HepG2 (cell line): ENCODE data around the gene LIPC. TPM values are rescaled to one million over a fixed set of nuclear protein-coding genes. Genes with fewer than 3 reads are reported as not detected.
A peak's percentile ranks its signal among the peaks of the same experiment; 100 is the strongest.

Source experiments
- ATAC-seq: fragments of 200-7000 bp; cut with Tn5 transposase; 3 replicates; pipeline ENCODE4 v1.9.1; 2020; ENCODE audit warnings: mild to moderate bottlenecking, moderate library complexity
- BruUV-seq: library from RNA; stranded (reverse); fragments of 400-500 nt; replicated peaks from 2 replicates; lab custom pipeline; 2021; lab: Mats Ljungman, UMichigan
- CTCF ChIA-PET: fragments of 300-600 bp; formaldehyde crosslinking; extraction: SDS; loops from one replicate; lab custom pipeline; 2021; ENCODE audit warnings: low total read pairs, inconsistent platforms, low intra/inter-chr PET ratio; lab: Yijun Ruan, JAX
- POLR2A ChIA-PET: fragments of 350-600 bp; sonication (Branson Sonifier 250); formaldehyde crosslinking; loops from one replicate; lab custom pipeline; 2020; ENCODE audit warnings: antibody characterized with exemption, inconsistent platforms; lab: Yijun Ruan, JAX
- DNase-seq: peaks from one replicate; pipeline ENCODE4 v3.0.0-alpha.2; 2015; ENCODE audit warnings: low spot score
- FAIRE-seq: peaks from 3 replicates; lab custom pipeline; 2011; peaks lifted over from hg19 to GRCh38; lab: Jason Lieb, UNC
- H2AFZ ChIP-seq: one replicate; pipeline ENCODE4 v1.6.1; 2011; ENCODE audit warnings: low read length, inconsistent platforms
- H3K27ac ChIP-seq: fragments of 300-600 bp; 3 replicates; pipeline ENCODE4 v1.8.0; 2011; ENCODE audit warnings: mixed run types, mild to moderate bottlenecking, mixed read lengths, low read length, inconsistent platforms; ENCODE audit not compliant: insufficient read depth; ENCODE audit errors: extremely low read length
- H3K27me3 ChIP-seq, 2 experiments: fragments of 200-600 bp in 1 of 2; 2 replicates in 1 of 2; 3 replicates in 1 of 2; pipeline versions ENCODE4 v1.6.0 to v1.8.0; 2011; ENCODE audit warnings: low read length in 2 of 2, mild to moderate bottlenecking in 2 of 2, moderate library complexity in 2 of 2, inconsistent platforms in 1 of 2; ENCODE audit not compliant: insufficient read depth in 2 of 2, control insufficient read depth in 1 of 2
- H3K36me3 ChIP-seq, 2 experiments: fragments of 200-600 bp in 1 of 2; replicated peaks in 1 of 2; 2 replicates in 1 of 2; 3 replicates in 1 of 2; pipeline versions ENCODE4 v1.5.1 to v1.8.0; 2011; ENCODE audit warnings: low read length in 2 of 2, inconsistent platforms in 1 of 2; ENCODE audit not compliant: insufficient read depth in 2 of 2, control insufficient read depth in 1 of 2
- H3K4me1 ChIP-seq: 2 replicates; pipeline ENCODE4 v1.5.1; 2012; ENCODE audit warnings: low read length, inconsistent platforms; ENCODE audit not compliant: insufficient read depth
- H3K4me2 ChIP-seq: 2 replicates; pipeline ENCODE4 v1.6.0; 2011; ENCODE audit warnings: low read depth, low read length, inconsistent platforms
- H3K4me3 ChIP-seq, 3 experiments: fragments of 200-600 bp in 1 of 3; sonication (generic), shearing (Covaris generic) in 1 of 3; replicated peaks in 1 of 3; 2 replicates each; pipeline ENCODE4 v1.5.1; 2011 to 2016; ENCODE audit warnings: low read length in 3 of 3, inconsistent platforms in 2 of 3, low read depth in 2 of 3, mild to moderate bottlenecking in 2 of 3, control low read depth in 1 of 3, mixed read lengths in 1 of 3; ENCODE audit not compliant: insufficient read depth in 1 of 3
- H3K79me2 ChIP-seq: one replicate; pipeline ENCODE4 v1.6.1; 2011; ENCODE audit warnings: low read length, inconsistent platforms; ENCODE audit not compliant: insufficient read depth
- H3K9ac ChIP-seq: 2 replicates; pipeline ENCODE4 v1.6.0; 2011; ENCODE audit warnings: mild to moderate bottlenecking, low read depth, low read length, inconsistent platforms; ENCODE audit not compliant: insufficient read depth
- H3K9me3 ChIP-seq: 2 replicates; pipeline ENCODE4 v1.5.1; 2012; ENCODE audit warnings: mild to moderate bottlenecking, low read length
- H4K20me1 ChIP-seq: 2 replicates; pipeline ENCODE4 v1.6.0; 2011; ENCODE audit warnings: inconsistent platforms, mild to moderate bottlenecking, low read length, moderate library complexity; ENCODE audit not compliant: insufficient read depth
- ELF3 ChIP-seq: IDR thresholded peaks from 2 replicates; pipeline ENCODE4 v1.6.1; 2016; ENCODE audit warnings: missing genetic modification reagents, missing compliant biosample characterization
- FOSL2 ChIP-seq: sonication (generic); formaldehyde crosslinking; IDR thresholded peaks from 2 replicates; pipeline ENCODE4 v1.4.0; 2020; ENCODE audit warnings: missing genetic modification reagents
- MLXIP ChIP-seq: sonication (generic); formaldehyde crosslinking; IDR thresholded peaks from 2 replicates; pipeline ENCODE4 v1.9.0; 2021; ENCODE audit warnings: missing genetic modification reagents, borderline replicate concordance
- PHF8 ChIP-seq: sonication (generic); formaldehyde crosslinking; IDR thresholded peaks from 2 replicates; pipeline ENCODE4 v1.5.0; 2020; ENCODE audit warnings: missing genetic modification reagents
- RARA ChIP-seq: IDR thresholded peaks from 2 replicates; pipeline ENCODE4 v1.6.1; 2016; ENCODE audit warnings: missing genetic modification reagents, missing compliant biosample characterization
- ZNF567 ChIP-seq: sonication (generic); formaldehyde crosslinking; IDR thresholded peaks from 2 replicates; pipeline ENCODE4 v1.8.1; 2023; ENCODE audit warnings: mild to moderate bottlenecking, missing genetic modification reagents, borderline replicate concordance
- ZNF792 ChIP-seq: IDR thresholded peaks from 2 replicates; pipeline ENCODE4 v1.6.1; 2016
- WGBS: methylation state at CpG from one replicate; pipeline ENCODE4 v1.1.6; 2017; ENCODE audit warnings: low lambda C conversion rate; 5-methylcytosine and 5-hydroxymethylcytosine counted together
- in situ Hi-C: cut with HindIII; loops from 2 replicates; pipeline ENCODE4 v1.10.0; 2017; ENCODE audit warnings: low pct_unique_long_range_greater_than_20kb; ENCODE audit not compliant: extremely low pct_ligation_motif_present
- intact Hi-C: fragments of 100-400 bp; cut with micrococcal nuclease; formaldehyde crosslinking; loops from one replicate; pipeline ENCODE4 v1.10.0; 2022; ENCODE audit not compliant: unreplicated experiment
- polyA plus RNA-seq, 8 experiments: library from polyadenylated mRNA; depleted of rRNA in 3 of 8; stranded (reverse) in 7 of 8; unstranded in 1 of 8; fragments of >200 nt; fragmentation: Illumina TruSeq in 4 of 8; extraction: Trizol in 4 of 8; gene quantifications; 2 replicates each; pipeline versions ENCODE4 v1.2.1 to v1.2.3, GENCODE V29; 2011 to 2016; ENCODE audit warnings: low read depth in 4 of 8, missing spikeins in 1 of 8, mixed read lengths in 1 of 8; ENCODE audit not compliant: insufficient read depth in 1 of 8
- total RNA-seq, 5 experiments: library from RNA; depleted of rRNA; stranded (reverse); fragments of >200 nt; fragmentation: Illumina TruSeq; extraction: Trizol; gene quantifications; 2 replicates each; pipeline ENCODE4 v1.2.3, GENCODE V29; 2016; ENCODE audit warnings: low read depth in 1 of 5

LIPC gene
- total and polyA plus RNA-seq, 2 of the 13 experiments (the other 11 are each of a cell fraction or from before 2014, with no cell fraction given): 26.0 to 38.0 TPM

GRCh38 chr15:58440158-58440910 lies 8.5 kb downstream of the LIPC start:
- Histone ChIP-seq H3K36me3 (no peaks in the 10 kb centered on the region), H3K79me2 (peaks cover 5% of the 10 kb centered on the region), H3K4me3 (no peak overlapping the region), H4K20me1 (no peaks in the 10 kb centered on the region), H3K27ac (no peak overlapping the region), H3K9ac (no peak overlapping the region), H3K27me3 (no peaks in the 10 kb centered on the region), H3K4me2 (0 out of 2 replicates have a peak overlapping the region, but pooled peaks have one; percentile 1), H2AFZ (no peak overlapping the region), H3K4me1 (peaks cover 79% of the 10 kb centered on the region), H3K9me3 (no peaks in the 10 kb centered on the region)
- BruUV-seq: no TSS peak
- ChIA-PET POLR2A (interaction anchor here (0.5 to 0.9 kb wide), 2 partner anchors 32 to 330 kb away, joined by 3 to 5 read pairs; partner anchors contain the start of gene MINDY2), CTCF (no interaction called here)
- DNase-seq (peak; percentile 71), ATAC-seq (peak; percentile 18; the same call in 2 of the 3 replicates), FAIRE-seq (peak; percentile 39)
- 75% methylated on average over 7 of the region's 7 CpGs for WGBS
- intact Hi-C loops: loop anchor here (5.0 kb wide), 1 partner anchor 37 kb away; no protein-coding TSS in a partner anchor
- in situ Hi-C loops: loop anchor here (5.0 kb wide), 2 partner anchors 37 to 112 kb away; no protein-coding TSS in a partner anchor
- TF ChIP-seq ZNF567 (CRISPR knock-in tag): no peak
- TF ChIP-seq ZNF792 (CRISPR knock-in tag): no peak
- TF ChIP-seq MLXIP: no peak
- 0 out of 2 replicates have a peak, but pooled peaks have one; percentile 19 for TF ChIP-seq ELF3 (CRISPR knock-in tag)
- peak; percentile 67 for TF ChIP-seq RARA (CRISPR knock-in tag)
- peak; percentile 66 for TF ChIP-seq FOSL2 (CRISPR knock-in tag)
- no peak for TF ChIP-seq PHF8 (CRISPR knock-in tag)
